D341Med (cell line): ENCODE results near the gene FOXD4L6.
"Not testable (repeated sequence)": the region's sequence is repeated elsewhere in the genome, so short reads cannot be mapped to it uniquely, and the experiment has no call there.

Source experiments
- DNase-seq: peaks from one replicate; pipeline ENCODE4 v3.0.0; 2012; ENCODE audit warnings: low spot score

The FOXD4L6 gene

DNA sequence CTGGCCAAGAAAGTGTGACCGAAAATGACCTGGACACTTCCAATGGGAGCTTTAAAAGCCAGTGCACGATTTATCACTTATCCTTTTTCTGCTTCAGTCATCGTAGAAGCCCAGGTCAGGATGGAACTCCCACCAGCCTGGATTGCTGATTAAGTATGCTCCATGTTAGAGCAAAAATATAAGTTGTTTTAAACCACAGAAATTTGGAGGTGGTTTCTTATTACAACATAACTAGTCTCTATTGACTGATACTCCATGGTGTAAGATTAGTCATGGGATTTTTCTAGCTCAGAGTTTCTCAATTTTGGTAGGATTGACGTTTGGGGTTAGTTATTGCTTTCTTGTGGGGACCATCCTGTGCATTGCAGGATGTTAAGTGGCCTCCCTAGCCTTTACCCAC, 29.7 kb downstream of the FOXD4L6 start:
- DNase-seq: not testable (repeated sequence)

DNA sequence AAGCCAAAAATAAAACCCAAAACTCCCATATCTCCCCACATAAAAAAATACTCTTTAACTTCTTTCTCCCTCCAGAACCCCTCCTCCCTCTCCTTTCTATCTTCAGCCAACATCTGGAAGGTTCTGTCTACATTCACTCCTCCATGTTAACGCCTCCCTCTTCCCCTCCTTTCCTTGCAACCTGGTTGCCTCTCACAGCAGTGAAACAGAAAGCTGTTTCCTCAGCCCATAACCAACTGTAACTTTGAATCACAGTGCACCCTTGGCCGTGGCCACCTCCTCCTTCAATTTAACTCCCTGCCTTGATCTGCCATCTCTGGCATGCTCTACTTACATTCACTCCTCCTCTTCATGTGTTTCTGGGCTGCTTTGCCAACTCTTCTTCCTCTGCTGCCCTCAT, 33.4 kb downstream of the FOXD4L6 start:
- DNase-seq: not testable (repeated sequence)

DNA sequence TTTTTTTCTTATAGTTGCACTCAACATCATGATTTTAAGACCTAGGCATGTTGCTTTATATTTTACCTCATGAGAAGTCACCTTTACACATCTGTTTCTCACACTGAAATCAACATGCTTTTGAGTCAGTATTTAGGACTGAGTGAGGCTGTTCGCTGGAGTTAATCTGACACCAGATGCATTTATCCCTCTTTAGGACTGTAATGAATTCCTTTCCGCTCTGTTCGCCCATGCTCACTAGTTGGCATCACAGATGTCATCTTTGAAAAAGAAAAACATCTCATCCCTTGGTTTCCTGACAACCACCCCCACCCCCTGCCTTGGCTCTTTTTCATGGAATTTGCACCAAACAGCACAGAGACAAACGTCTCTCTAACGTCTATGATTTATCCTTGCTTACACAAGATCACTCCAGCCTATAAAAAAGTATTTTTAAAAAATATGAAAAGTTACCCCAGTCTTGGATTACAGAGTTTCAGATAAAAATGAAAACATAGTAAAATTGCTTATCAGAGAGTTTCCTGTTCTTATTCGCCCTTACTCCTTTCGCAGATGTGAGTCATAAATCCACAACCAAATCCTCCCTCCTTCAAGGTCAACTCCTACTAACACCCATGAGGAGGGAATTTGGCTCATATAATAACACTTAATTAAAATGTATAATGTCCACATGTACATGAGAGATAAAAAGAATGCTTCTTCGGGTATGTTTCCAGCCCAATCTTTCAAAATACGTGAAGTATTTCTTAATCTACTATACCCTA, 34.3 kb downstream of the FOXD4L6 start:
- DNase-seq: not testable (repeated sequence)

DNA sequence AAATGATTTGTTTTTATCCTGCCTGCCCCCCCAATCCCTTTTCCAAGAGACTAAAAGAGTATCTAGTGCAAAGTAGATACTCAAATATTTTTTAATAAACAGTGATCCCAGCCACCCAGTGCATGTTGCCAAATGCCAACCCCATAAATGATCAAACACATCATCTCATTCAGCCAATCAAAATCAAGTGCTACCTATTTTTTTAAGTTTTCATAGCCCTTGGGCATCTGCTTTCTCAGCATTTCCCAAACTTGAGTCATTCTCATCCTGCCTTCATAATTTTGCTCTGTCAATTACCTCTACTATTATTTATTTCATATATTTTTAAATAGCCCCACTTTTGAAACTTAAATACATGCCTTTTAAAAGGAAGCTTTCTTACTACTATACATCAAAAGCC, 37.6 kb downstream of the FOXD4L6 start:
- not testable (repeated sequence) for DNase-seq

DNA sequence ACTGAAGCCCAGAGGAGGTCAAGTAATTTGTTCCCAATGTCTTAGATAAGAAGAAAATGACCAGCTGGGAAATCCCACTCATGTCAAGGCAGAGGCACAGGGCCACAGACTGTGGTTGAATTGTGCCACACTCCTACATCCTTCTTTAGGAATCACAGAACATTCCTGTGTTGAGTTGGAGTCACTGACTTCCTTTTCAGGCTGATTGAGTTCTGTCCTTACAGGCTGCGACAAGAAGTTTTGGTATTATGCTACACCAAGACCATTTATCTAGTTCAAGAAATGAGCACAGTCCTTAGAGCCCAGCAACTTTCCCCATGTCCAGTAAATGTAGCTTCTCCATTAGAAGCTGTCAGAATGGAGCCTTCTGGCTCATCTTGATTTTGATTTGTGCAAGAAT, 38.1 kb downstream of the FOXD4L6 start:
- DNase-seq: not testable (repeated sequence)

DNA sequence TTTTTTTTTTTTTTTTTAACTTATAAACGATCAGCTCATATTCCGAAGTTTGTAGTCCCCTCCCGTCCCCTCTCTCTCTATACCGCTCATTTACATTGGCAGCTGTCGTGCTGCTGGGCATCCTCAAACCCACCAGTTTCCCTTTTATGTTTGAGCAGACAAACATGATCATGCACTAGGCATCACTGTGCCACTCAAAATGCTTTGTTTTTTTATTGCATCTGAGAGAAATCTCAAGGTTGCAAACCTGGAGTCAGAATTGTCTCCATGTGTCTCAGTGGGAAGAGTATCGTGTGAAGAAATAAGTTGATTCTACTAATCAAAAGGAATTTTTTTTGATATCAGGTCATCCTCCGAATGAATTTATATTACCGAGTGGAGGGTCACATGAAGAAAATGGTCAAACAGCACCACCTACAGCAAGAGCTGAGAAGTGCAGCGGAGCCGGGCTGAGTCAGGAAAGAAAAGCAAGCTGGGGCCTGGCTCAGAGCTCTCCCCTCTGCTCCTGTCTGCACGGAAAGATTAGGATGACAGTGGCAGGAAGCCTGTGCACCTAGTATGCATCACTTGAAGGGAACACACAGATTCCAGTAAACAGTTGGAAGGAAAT, 39.9 kb downstream of the FOXD4L6 start:
- not testable (repeated sequence) for DNase-seq

DNA sequence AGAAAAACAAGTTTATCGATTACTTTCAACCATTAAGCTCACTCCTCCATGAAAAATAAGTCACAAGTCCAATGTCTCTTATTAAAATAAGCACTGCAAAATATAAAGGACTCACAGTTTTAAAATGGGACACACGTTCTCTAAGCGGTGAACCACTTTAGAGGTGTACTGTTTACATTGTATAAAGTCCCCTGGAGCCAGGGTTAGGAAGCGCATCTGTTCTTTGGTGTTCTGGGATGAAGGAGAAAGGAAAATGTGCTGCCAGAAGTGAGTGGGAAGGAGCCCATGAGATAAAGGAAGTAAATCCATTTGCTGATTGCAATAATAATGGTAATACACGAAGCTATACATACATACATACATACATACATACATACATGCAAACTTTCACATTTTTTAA, 40.6 kb downstream of the FOXD4L6 start:
- not testable (repeated sequence) for DNase-seq

DNA sequence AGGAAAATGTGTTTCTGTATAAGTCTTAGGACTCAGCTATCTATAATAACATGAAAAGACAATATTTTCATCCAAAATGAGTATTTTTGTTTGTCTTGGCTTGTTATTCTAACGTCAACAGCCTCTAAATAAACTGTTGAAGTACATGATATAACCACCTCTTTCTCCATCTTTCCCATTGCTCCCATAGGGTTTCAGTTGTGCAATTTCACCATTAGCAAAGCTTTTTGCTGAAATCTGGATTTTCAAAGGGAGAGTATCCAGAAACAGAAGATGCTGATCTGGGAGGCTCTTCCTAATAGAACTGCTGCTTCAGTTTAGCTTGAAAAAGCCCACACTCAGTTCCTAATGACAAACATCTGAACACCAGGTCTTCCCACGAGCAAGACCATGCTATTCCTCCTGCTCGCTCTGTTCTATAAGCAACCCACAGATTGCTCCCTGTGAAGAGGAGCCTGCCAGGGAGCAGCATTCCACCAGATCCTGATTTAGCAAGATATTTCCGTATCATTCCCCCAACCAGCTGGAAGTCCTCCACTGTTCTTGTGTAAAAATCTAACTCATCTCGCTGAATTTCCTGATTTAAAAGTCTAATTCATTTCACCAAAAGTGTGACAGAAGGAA, 41.2 kb downstream of the FOXD4L6 start:
- DNase-seq: not testable (repeated sequence)

DNA sequence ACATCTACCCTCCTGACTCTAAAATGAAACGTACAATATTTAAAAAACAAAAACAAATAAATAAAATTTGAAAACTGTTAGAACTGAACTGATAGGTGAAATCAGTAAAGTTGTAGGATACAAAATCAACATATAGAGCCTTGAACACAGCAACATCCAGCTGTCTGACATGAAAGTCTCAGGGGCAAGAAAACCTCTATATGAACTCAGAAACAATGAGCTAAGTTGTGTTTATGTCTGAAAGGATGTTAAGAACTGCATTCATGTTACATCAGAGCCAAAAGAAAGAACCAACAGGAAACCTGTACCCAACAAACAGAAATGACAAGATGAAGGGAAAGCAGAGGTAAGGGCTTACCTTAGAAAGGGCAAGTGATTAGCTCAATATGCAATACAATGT, 41.8 kb downstream of the FOXD4L6 start:
- DNase-seq: not testable (repeated sequence)

DNA sequence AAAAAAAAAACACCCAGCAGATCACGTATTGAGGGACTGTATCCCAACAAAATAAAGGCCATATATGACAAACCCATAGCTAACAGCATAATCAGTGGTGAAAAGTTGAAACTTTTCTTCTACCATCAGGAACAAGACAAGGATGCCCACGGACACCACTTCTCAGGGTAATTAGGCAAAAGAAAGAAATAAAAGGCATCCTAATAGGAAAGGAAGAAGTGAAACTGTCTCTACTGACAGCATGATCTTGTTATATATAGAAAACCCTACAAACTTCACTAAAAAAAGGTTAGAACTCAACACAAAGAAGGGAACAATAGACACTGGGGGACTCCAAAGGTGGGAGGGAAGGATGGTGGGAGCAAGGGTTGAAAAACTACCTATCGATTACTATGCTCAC, 42.3 kb downstream of the FOXD4L6 start:
- not testable (repeated sequence) for DNase-seq

DNA sequence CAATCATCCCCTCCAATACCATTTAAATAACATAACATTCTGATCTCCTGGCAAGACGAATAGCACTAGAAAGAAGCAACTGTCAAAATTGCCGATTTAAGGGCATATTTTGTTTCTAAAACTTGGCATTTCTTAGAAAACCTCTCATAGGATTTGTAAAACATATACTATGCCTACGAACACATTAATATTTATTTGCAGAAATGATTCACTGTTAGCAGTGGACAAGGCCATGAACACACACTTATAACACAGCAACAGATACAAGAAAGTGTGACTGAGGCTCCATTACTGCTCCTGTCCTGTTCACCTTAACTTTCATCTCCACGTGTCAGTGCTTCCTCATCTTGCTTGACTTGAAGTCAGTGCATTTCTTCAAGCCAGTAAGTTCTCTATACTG, 46.1 kb downstream of the FOXD4L6 start:
- DNase-seq: not testable (repeated sequence)

DNA sequence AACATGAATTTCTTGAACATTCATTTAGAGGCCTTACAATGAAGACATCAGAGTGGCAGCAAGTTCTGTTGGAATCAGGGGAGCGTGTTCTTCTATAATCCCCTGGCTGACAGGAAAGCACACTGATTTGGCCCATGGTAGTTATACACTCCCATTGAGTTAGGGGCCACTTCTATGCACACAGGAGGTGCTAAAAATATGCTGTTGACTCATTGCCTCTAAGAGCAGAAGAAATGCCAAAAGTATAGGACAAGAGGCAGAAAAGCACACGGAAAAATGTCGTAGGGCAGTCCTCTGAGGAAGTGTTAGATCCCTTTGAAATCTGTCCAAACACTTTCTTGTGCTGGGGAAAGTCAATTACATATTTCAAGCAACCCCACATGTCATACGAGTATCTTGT, 49.0 kb downstream of the FOXD4L6 start:
- DNase-seq: not testable (repeated sequence)

DNA sequence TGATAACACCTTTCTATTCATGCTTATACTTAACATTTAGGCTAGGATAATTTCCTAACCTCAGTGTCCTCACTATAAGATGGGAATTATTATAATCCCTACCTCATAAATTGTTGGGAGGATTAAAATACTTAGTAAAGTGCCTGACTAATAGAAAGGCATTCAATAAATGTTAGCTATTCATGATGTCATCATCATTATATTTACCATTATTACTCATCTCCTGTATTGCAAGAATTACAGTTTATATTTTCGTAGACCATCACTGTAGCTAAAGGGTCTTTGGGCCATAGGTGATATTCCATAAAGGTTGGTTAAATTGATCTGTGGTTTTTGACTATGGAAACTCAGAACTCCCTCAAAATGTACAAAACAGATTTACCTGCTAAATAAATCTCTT, 50.9 kb downstream of the FOXD4L6 start:
- not testable (repeated sequence) for DNase-seq
